IgD-negative memory B cell (primary cell): Measurements from ENCODE around the gene FHAD1. TPM values are rescaled to one million over a fixed set of nuclear protein-coding genes. Genes with fewer than 3 reads are reported as not detected.

Experiments
- H3K27ac Mint-ChIP-seq, 3 donors: one replicate each; pipeline ENCODE4 v1.8.0; 2020 to 2022; ENCODE audit warnings: mild to moderate bottlenecking in 3 of 3, mixed read lengths in 3 of 3, moderate library complexity in 1 of 3
- H3K27me3 Mint-ChIP-seq: one replicate; pipeline ENCODE4 v1.8.0; 2021; ENCODE audit warnings: mixed read lengths
- H3K36me3 Mint-ChIP-seq: one replicate; pipeline ENCODE4 v1.8.0; 2020; ENCODE audit warnings: mild to moderate bottlenecking, mixed read lengths
- H3K4me1 Mint-ChIP-seq, 3 donors: one replicate each; pipeline ENCODE4 v1.8.0; 2020 to 2022; ENCODE audit warnings: mixed read lengths in 3 of 3, mild to moderate bottlenecking in 1 of 3
- H3K4me3 Mint-ChIP-seq, 4 donors: one replicate each; pipeline ENCODE4 v1.8.0; 2020 to 2022; ENCODE audit warnings: mild to moderate bottlenecking in 4 of 4, mixed read lengths in 4 of 4, moderate library complexity in 3 of 4
- H3K9me3 Mint-ChIP-seq, 3 donors: one replicate each; pipeline ENCODE4 v1.8.0; 2020 to 2021; ENCODE audit warnings: mixed read lengths in 3 of 3, mild to moderate bottlenecking in 1 of 3
- polyA plus RNA-seq: library from polyadenylated mRNA; unstranded; fragments of 300-500 nt; fragmentation: Illumina TruSeq; gene quantifications from one replicate; pipeline ENCODE4 v1.2.3, GENCODE V29; 2021

FHAD1 gene
- polyA plus RNA-seq, 1 donor from 2014 or later = not detected

DNA sequence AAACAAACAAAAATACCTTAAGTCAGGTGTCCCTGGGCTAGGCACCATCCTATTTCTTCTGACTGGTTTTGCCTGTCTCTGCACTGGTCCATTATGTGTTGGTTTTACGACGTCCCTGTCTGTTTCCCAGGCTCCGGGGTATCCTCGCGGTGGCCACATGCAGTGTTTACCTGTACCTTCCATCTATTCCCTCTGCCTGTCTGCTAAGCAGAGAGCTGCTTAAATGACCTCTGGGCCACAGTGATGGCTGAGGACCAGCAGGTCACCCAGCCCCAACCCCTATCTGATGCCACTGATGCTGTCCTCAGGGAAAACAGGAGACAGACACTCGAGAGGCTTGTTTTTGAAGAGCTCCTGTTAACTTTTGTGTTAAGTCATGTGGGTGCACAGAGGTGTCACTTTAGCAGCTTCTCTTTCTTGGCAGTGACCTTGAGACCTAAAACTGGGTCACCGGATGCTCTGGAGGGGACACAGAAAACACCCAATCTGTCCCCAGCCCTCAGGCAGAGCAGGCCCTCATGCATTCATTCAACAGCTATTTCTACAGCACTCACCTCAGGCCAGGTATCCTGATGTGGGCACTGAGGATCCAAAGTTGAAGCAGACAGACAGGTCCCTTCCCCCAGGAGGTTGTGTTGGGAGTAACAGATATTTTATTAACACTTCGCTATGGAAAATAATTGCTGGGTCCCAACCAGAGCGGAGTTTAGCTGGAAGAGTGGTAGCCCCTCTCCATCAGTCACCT, 158.3 kb downstream of the FHAD1 start:
- no peaks in the 10 kb centered on the region for H3K36me3 Mint-ChIP-seq
- H3K4me1 Mint-ChIP-seq = peaks cover 8 to 11% (median 10%) of the 10 kb centered on the region in 3 donors
- H3K9me3 Mint-ChIP-seq = no peaks in the 10 kb centered on the region
- peak overlapping the region in 2 of 4 donors; percentile 64 to 81 for H3K4me3 Mint-ChIP-seq
- H3K27ac Mint-ChIP-seq = peak overlapping the region in 2 of 3 donors; percentile 53 to 63
- no peaks in the 10 kb centered on the region for H3K27me3 Mint-ChIP-seq

DNA sequence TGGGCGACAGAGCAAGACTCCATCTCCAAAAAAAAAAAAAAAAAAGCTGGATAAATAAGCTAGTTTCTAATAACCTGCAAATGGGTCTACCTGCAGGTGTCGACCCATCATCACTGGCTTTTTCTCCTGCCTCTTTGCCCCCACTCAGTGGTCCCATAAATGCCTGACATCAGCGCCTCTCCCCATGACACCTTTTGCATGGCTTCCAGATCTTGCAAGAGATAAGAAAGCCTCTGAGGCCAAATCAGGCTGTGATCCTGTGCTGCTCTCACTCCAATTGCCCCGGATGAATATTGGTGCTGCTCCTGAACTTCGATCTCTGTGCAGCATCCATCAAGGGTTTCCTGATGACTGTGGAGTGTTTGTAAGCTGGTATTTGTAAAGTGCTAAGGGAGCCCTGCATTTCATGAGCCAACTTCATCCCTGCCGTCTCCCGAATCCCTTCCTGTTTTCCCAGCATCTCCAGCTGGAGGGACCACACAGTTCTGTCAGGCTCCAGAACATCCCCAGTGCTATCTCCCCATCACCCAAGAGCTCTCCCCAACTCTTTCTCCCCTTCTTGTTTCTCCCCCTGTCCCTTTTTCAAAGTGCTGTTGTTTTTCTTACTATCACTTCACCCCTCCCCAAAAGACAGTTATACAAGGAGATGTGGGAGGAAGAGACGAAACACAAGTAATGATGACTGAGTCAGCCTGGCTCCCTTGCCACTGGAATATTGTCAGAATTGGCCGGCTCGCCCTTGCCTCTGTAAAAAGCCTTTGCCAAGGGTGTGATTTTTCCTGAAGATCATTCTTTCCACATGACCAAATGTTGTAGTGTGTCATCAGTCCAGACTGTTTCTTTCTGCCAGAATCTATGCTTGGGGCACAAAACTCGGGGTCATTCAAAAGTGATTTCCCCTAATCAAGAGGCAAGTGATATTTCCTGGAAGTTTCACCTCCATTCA, 159.9 kb downstream of the FHAD1 start:
- Mint-ChIP-seq H3K4me1 (peaks cover 11 to 18% (median 13%) of the 10 kb centered on the region in 3 donors), H3K27me3 (no peaks in the 10 kb centered on the region)

DNA sequence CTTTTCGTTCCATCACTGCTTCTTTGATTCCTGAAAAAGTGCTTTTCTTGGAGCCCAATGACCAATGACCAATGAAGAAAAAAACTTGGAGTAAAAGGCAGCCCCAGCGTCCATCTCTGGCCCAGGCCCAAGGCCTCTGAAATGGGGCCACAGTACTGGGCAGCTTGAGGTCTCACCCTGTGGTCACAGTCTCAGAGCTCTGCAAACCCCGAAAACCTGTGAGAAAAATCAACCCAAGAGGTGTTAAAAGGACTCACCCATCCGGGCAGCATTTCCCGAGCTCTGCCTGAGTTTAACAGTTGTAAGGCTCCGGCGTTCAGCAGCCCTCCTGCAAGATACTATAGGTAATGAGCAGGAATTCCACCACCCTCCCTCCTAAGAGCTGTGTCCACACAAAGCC, 160.6 kb downstream of the FHAD1 start:
- Mint-ChIP-seq H3K36me3 (no peaks in the 10 kb centered on the region), H3K4me1 (peaks cover 13 to 18% (median 14%) of the 10 kb centered on the region in 3 donors), H3K27ac (peak overlapping the region; percentile 33 to 94 (median 85)), H3K4me3 (peak overlapping the region in 2 of 4 donors; percentile 55 to 72), H3K27me3 (no peaks in the 10 kb centered on the region), H3K9me3 (no peaks in the 10 kb centered on the region)

More for the DNA sequence above, 159.9 kb downstream of the FHAD1 start:
- peak overlapping the region in 3 of 4 donors; percentile 9 to 55 (median 27) for H3K4me3 Mint-ChIP-seq
- H3K27ac Mint-ChIP-seq = peak overlapping the region in 2 of 3 donors; percentile 85 to 94
- no peaks in the 10 kb centered on the region for H3K9me3 Mint-ChIP-seq
- no peaks in the 10 kb centered on the region for H3K36me3 Mint-ChIP-seq

- no peaks in the 10 kb centered on the region for H3K36me3 Mint-ChIP-seq
- H3K4me1 Mint-ChIP-seq = peaks cover 13 to 20% (median 19%) of the 10 kb centered on the region in 3 donors
Observed at GRCh38 chr1:15408890-15409387, 161.9 kb downstream of the FHAD1 start.

GRCh38 chr1:15409388-15410222, 162.6 kb downstream of the FHAD1 start, which contains the start of gene EFHD2:
Gene EFHD2, plus strand, starts transcription at chr1:15409888. Its CDS starts 84 bp downstream, at chr1:15409972.
- Mint-ChIP-seq H3K4me3 (peak within 1 kb of the TSS; percentile 88 to 98 (median 92)), H3K27ac (peak within 1 kb of the TSS; percentile 87 to 96 (median 92)), H3K9me3 (no peaks in the 10 kb centered on the region), H3K36me3 (no peaks in the 10 kb centered on the region), H3K4me1 (peaks cover 16 to 22% (median 21%) of the 10 kb centered on the region in 3 donors), H3K27me3 (no peaks in the 10 kb centered on the region)

More at GRCh38 chr1:15408890-15409387, 161.9 kb downstream of the FHAD1 start:
- H3K9me3 Mint-ChIP-seq = no peaks in the 10 kb centered on the region
- H3K27ac Mint-ChIP-seq = peak overlapping the region; percentile 84 to 94 (median 85)
- H3K4me3 Mint-ChIP-seq = peak overlapping the region; percentile 55 to 98 (median 78)
- no peaks in the 10 kb centered on the region for H3K27me3 Mint-ChIP-seq

GRCh38 chr1:15410223-15410883, 163.3 kb downstream of the FHAD1 start:
- Mint-ChIP-seq H3K4me3 (peak overlapping the region; percentile 88 to 98 (median 92)), H3K27ac (peak overlapping the region; percentile 87 to 96 (median 92)), H3K9me3 (no peaks in the 10 kb centered on the region), H3K36me3 (no peaks in the 10 kb centered on the region), H3K4me1 (peaks cover 23 to 28% (median 27%) of the 10 kb centered on the region in 3 donors), H3K27me3 (no peaks in the 10 kb centered on the region)

DNA sequence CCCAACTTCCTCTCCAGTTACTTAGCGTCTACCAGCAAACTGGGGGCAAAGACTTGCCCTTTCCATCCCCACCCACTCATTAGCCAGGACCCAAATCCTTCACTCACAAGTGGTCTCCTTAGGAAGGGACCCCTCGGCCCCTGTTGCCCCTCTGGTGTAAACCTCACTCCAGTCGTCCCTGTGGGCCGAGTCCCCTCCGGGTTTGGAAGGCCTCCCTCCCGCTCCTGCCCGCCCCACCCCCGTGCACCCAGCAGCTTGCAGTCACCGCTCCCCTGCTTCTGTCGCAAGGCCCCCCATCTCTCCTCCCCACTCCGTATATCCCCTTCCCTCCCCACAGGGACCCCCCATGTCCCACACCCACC, 163.8 kb downstream of the FHAD1 start:
- H3K36me3 Mint-ChIP-seq = no peaks in the 10 kb centered on the region

DNA sequence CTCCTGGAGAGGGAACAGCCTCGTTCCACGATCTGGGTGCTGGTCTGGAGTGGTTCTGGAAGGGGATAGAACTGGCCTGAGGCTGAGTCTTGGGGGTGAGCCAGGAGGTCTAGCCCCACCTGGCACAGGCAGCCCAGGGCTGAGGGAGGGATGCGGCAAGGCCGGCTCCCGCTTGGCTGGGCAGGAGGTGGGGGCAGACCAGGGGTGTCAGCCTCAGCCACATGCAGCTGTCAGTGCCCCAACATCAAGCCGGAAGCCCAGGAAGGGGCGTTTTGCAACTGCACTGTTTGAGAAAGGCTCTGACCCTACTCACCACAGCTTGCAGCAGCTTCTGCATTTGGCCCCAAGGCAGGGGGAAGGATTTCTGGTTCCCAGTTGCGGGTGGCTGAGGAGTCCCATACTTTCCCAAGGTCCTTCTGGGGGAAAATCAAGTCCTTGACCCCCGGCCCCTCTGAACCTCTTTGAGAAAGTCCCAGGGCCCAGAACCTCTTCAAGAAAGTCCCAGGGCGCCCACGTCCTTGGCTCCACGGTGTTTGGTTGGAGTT, 164.6 kb downstream of the FHAD1 start:
- Mint-ChIP-seq H3K36me3 (no peaks in the 10 kb centered on the region), H3K4me1 (peaks cover 35 to 40% (median 40%) of the 10 kb centered on the region in 3 donors), H3K4me3 (peak overlapping the region; percentile 88 to 98 (median 92))

More for the DNA sequence above, 163.8 kb downstream of the FHAD1 start:
- Mint-ChIP-seq H3K4me1 (peaks cover 27 to 32% (median 32%) of the 10 kb centered on the region in 3 donors), H3K27ac (peak overlapping the region; percentile 76 to 96 (median 87)), H3K9me3 (no peaks in the 10 kb centered on the region), H3K27me3 (no peaks in the 10 kb centered on the region), H3K4me3 (peak overlapping the region; percentile 88 to 98 (median 92))

GRCh38 chr1:15412175-15412800, 165.3 kb downstream of the FHAD1 start:
- Mint-ChIP-seq H3K36me3 (no peaks in the 10 kb centered on the region), H3K4me1 (peaks cover 42 to 46% (median 45%) of the 10 kb centered on the region in 3 donors), H3K4me3 (peak overlapping the region; percentile 88 to 98 (median 92)), H3K27ac (peak overlapping the region; percentile 91 to 96 (median 94)), H3K9me3 (no peaks in the 10 kb centered on the region), H3K27me3 (no peaks in the 10 kb centered on the region)

More for the DNA sequence above, 164.6 kb downstream of the FHAD1 start:
- Mint-ChIP-seq H3K27me3 (no peaks in the 10 kb centered on the region), H3K9me3 (no peaks in the 10 kb centered on the region), H3K27ac (peak overlapping the region; percentile 91 to 96 (median 94))

DNA sequence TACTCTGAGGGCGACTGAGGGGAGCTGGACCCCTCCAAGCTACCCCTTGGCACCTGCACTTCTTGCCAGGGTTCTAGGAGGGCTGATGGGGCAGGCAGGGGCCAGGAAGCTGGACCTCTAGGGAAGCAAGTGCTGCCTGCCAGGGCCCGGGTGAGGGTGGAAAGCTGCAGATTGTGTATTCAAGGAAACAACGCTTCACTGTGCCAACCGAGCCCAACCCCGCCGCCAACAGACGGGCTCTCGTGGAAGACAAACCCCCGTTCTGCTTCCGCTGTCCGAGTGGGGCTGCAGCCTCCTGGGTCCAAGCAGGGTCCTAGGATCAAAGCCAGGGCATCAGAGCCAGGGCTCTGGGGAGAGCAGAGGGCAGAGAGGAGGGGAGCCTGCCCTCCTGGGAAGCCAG, 165.8 kb downstream of the FHAD1 start:
- Mint-ChIP-seq H3K36me3 (no peaks in the 10 kb centered on the region), H3K4me1 (peaks cover 47 to 51% (median 49%) of the 10 kb centered on the region in 3 donors), H3K27me3 (no peaks in the 10 kb centered on the region), H3K9me3 (no peaks in the 10 kb centered on the region), H3K4me3 (peak overlapping the region in 2 of 4 donors; percentile 88 to 96), H3K27ac (peak overlapping the region; percentile 53 to 91 (median 64))

DNA sequence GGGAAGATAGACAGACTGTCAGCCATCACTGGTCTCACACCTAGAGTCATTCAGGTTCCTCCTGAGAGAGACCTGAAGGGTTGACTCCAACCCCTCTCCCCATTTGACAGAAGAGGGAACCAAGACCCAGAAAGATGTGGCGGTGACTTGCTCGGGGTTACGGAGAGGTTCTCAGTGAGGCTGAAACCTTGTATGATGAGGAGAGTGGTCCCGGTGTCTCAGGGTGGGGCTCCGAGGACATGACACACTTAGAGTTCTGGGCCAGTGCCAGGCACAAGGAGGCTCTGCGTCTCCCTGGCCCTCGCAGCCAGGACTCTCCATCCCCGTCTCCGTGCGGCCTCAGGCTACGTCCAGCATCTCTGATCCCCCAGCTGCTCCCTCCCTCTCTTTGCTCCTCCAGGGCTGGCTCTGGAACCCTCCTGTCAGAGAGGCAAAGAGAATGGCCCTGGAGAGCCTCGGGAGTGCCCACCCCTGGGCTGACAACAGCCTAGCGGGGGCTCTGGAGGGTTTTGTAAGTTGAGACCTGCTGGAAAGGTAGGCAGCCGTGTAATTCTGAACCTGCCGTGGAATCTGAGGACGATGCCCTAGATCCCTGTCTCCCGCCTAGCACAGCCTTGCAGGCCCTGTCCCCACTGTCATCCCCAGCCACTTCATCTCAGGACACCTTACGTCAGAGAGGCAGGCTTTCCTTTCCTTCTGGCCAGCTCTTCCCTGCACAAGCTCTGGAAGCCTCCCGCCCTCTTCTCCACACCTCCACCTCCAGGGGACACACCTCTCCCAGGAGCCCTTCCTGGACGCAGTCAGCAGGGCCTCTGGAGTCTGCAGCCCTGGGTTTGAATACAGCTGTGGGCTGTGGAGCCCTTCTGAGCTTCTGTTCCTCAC, 166.8 kb downstream of the FHAD1 start:
- no peaks in the 10 kb centered on the region for H3K36me3 Mint-ChIP-seq

GRCh38 chr1:15414445-15414983, 167.5 kb downstream of the FHAD1 start:
- Mint-ChIP-seq H3K4me1 (peaks cover 42 to 49% (median 45%) of the 10 kb centered on the region in 3 donors), H3K27me3 (no peaks in the 10 kb centered on the region), H3K9me3 (no peaks in the 10 kb centered on the region), H3K27ac (peak overlapping the region in 1 of 3 donors; percentile 79), H3K4me3 (peak overlapping the region in 2 of 4 donors; percentile 65 to 77), H3K36me3 (no peaks in the 10 kb centered on the region)

More for the DNA sequence above, 166.8 kb downstream of the FHAD1 start:
- Mint-ChIP-seq H3K4me3 (peak overlapping the region in 2 of 4 donors; percentile 30 to 78), H3K9me3 (no peaks in the 10 kb centered on the region), H3K4me1 (peaks cover 47 to 51% (median 50%) of the 10 kb centered on the region in 3 donors), H3K27me3 (no peaks in the 10 kb centered on the region), H3K27ac (peak overlapping the region; percentile 64 to 79 (median 73))
